K562 (cell line): ENCODE results near the gene HPCAL1. TPM values are rescaled to one million over a fixed set of nuclear protein-coding genes. Genes with fewer than 3 reads are reported as not detected.

ENCODE experiments used
- BRD4 ChIP-seq: fragments of 200-600 bp; sonication (generic); IDR thresholded peaks from 2 replicates; pipeline ENCODE4 v1.6.1; 2017; ENCODE audit warnings: inconsistent platforms
- CTCF ChIP-seq, 3 experiments: IDR thresholded peaks in 2 of 3; conservative IDR thresholded peaks in 1 of 3; 2 replicates each; pipeline ENCODE4 v1.5.1; 2011 to 2012; ENCODE audit warnings: low read length in 3 of 3, mild to moderate bottlenecking in 3 of 3, control low read depth in 2 of 3, improper control_type of control experiment in 1 of 3, inconsistent platforms in 1 of 3, low read depth in 1 of 3, mixed read lengths in 1 of 3, moderate library complexity in 1 of 3; ENCODE audit not compliant: insufficient read depth in 2 of 3
- DACH1 ChIP-seq: fragments of 450-650 bp; IDR thresholded peaks from 2 replicates; pipeline ENCODE4 v1.6.1; 2018; ENCODE audit not compliant: partially characterized antibody
- FIP1L1 ChIP-seq: fragments of 200-400 bp; formaldehyde crosslinking; IDR thresholded peaks from 2 replicates; pipeline ENCODE4 v1.6.1; 2018; ENCODE audit warnings: mild to moderate bottlenecking, low read depth, low read length; ENCODE audit not compliant: poor library complexity, severe bottlenecking
- LCOR ChIP-seq: sonication (generic); formaldehyde crosslinking; IDR thresholded peaks from 2 replicates; pipeline ENCODE4 v1.8.0; 2022; ENCODE audit warnings: mild to moderate bottlenecking, missing genetic modification reagents
- MYBL2 ChIP-seq, 2 experiments: fragments of 450-650 bp in 1 of 2; sonication (generic) in 1 of 2; formaldehyde crosslinking in 1 of 2; IDR thresholded peaks; 2 replicates each; pipeline versions ENCODE4 v1.6.1 to v1.8.1; 2017 to 2022; ENCODE audit warnings: borderline replicate concordance in 1 of 2, inconsistent platforms in 1 of 2, low read depth in 1 of 2, mild to moderate bottlenecking in 1 of 2, missing genetic modification reagents in 1 of 2, moderate library complexity in 1 of 2
- NFIC ChIP-seq: fragments of 450-650 bp; IDR thresholded peaks from 2 replicates; pipeline ENCODE4 v1.6.1; 2017; ENCODE audit warnings: mild to moderate bottlenecking, inconsistent platforms
- NFYB ChIP-seq: IDR thresholded peaks from 2 replicates; pipeline ENCODE4 v1.6.1; 2011; ENCODE audit warnings: mild to moderate bottlenecking, moderate library complexity; ENCODE audit not compliant: insufficient read length; ENCODE audit errors: extremely low read depth
- NUFIP1 ChIP-seq: fragments of 450-650 bp; IDR thresholded peaks from 2 replicates; pipeline ENCODE4 v1.6.1; 2018; ENCODE audit not compliant: partially characterized antibody
- RBM22 ChIP-seq: fragments of 200-400 bp; formaldehyde crosslinking; IDR thresholded peaks from 2 replicates; pipeline ENCODE4 v1.6.1; 2018; ENCODE audit warnings: low read length, low read depth; ENCODE audit not compliant: poor library complexity, severe bottlenecking
- TFAM ChIP-seq: fragments of 250-450 bp; sonication (Bioruptor Pico); conservative IDR thresholded peaks from 2 replicates; pipeline ENCODE4 v1.5.0; 2021; ENCODE audit warnings: mild to moderate bottlenecking, moderate library complexity
- polyA plus RNA-seq, 8 experiments: library from polyadenylated mRNA; depleted of rRNA in 4 of 8; stranded (reverse) in 5 of 8; unstranded in 3 of 8; fragments of >200 nt; fragmentation: Nextera tagmentation in 2 of 8; fragmentation: Illumina TruSeq in 1 of 8; extraction: Ambion mirVana in 2 of 8; extraction: Trizol in 1 of 8; gene quantifications; 2 replicates each; pipeline versions ENCODE4 v1.2.1 to v1.2.3, GENCODE V29; 2011 to 2014; ENCODE audit warnings: inconsistent platforms in 1 of 8, missing spikeins in 1 of 8
- total RNA-seq, 7 experiments: library from RNA; depleted of rRNA in 6 of 7; stranded (reverse); fragments of >200 nt in 6 of 7; fragmentation: Illumina TruSeq in 2 of 7; extraction: Trizol in 2 of 7; gene quantifications; 2 replicates each; pipeline versions ENCODE4 v1.2.1 to v1.2.3, GENCODE V29; 2011 to 2021; ENCODE audit warnings: low replicate concordance in 1 of 7
- TF ChIP-seq, protein P1 (sequence below): sonication (generic); formaldehyde crosslinking; IDR thresholded peaks from 2 replicates; pipeline ENCODE4 v1.8.0; 2022; ENCODE audit warnings: mild to moderate bottlenecking, missing genetic modification reagents

Gene HPCAL1
- total and polyA plus RNA-seq, 9 of the 15 experiments (the other 6 are each of a cell fraction or from before 2014, with no cell fraction given): 2.7 to 65.5 (median 23.9) TPM

DNA sequence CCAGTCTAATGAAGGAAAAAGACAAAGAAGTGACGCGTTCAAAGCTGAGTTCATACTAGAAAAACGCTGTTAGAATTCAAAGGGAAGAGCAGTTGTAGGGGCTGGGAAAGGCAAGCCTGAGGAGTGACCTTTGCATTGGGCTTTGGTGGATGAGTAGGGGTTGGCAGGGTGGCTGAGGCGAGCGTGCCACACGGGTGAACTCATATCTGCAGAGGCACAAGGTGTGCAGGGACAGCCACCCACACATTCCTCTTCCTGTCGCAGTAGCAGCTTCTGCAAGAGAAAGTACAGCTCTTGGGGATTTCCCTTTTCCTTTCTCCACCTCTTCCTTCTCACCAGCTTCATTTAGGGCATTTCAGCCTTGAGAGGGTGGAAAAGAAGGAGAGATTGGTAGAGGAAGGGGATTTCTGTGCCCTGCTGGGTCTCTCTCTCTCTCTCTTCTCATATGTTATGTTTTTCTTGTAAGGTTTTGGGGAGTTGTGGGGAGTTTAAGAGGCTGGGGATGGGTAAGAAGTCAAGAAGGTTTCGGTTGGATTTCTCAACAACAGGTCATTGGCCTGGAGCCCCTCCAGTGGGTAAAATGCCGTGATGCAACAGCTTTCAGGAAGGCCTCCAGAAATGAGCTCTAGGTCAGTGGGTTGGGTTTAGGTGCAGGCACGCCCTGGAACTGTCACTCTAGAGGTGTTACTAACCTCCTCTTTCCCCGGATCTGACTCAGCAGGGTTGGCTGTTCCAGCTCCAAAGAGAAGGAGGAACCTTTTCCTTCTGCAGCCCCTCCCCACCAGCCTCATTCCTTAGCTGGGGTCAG is 105.3 kb downstream of the HPCAL1 start (continued):
- TF ChIP-seq MYBL2 (IDR thresholded peaks at IDR 0.05; ENCODE audit: low read depth): no peak
- no peak for TF ChIP-seq MYBL2 (CRISPR knock-in tag; IDR thresholded peaks at IDR 0.05; ENCODE audit: borderline replicate concordance)
- 0 out of 2 replicates have a peak, but pooled peaks have one; percentile 51 for TF ChIP-seq LCOR
- no peak for TF ChIP-seq RBM22
- no peak for TF ChIP-seq DACH1
- no peak for TF ChIP-seq FIP1L1
- no peak for TF ChIP-seq CTCF (IDR thresholded peaks at IDR 0.05 in 2 of 3, conservative IDR thresholded peaks at IDR 0.05 in 1 of 3; ENCODE audit: insufficient read depth in 2 of 3, low read depth in 1 of 3, low read length in 3 of 3)
- no peak for TF ChIP-seq TFAM (CRISPR knock-in tag)
- TF ChIP-seq NUFIP1: no peak
- TF ChIP-seq BRD4: no peak
- TF ChIP-seq, protein P1, sequence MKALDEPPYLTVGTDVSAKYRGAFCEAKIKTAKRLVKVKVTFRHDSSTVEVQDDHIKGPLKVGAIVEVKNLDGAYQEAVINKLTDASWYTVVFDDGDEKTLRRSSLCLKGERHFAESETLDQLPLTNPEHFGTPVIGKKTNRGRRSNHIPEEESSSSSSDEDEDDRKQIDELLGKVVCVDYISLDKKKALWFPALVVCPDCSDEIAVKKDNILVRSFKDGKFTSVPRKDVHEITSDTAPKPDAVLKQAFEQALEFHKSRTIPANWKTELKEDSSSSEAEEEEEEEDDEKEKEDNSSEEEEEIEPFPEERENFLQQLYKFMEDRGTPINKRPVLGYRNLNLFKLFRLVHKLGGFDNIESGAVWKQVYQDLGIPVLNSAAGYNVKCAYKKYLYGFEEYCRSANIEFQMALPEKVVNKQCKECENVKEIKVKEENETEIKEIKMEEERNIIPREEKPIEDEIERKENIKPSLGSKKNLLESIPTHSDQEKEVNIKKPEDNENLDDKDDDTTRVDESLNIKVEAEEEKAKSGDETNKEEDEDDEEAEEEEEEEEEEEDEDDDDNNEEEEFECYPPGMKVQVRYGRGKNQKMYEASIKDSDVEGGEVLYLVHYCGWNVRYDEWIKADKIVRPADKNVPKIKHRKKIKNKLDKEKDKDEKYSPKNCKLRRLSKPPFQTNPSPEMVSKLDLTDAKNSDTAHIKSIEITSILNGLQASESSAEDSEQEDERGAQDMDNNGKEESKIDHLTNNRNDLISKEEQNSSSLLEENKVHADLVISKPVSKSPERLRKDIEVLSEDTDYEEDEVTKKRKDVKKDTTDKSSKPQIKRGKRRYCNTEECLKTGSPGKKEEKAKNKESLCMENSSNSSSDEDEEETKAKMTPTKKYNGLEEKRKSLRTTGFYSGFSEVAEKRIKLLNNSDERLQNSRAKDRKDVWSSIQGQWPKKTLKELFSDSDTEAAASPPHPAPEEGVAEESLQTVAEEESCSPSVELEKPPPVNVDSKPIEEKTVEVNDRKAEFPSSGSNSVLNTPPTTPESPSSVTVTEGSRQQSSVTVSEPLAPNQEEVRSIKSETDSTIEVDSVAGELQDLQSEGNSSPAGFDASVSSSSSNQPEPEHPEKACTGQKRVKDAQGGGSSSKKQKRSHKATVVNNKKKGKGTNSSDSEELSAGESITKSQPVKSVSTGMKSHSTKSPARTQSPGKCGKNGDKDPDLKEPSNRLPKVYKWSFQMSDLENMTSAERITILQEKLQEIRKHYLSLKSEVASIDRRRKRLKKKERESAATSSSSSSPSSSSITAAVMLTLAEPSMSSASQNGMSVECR (CRISPR knock-in tag): no peak
- TF ChIP-seq NFYB: no peak
- TF ChIP-seq NFIC: peak; percentile 67
